H9 (cell line): ENCODE data around the gene ENPEP. TPM values are rescaled to one million over a fixed set of nuclear protein-coding genes. Genes with fewer than 3 reads are reported as not detected.

ENCODE experiments used
- DNase-seq: peaks from one replicate; pipeline ENCODE4 v3.0.0-alpha.2; 2017
- H2AFZ ChIP-seq: one replicate; pipeline ENCODE4 v1.6.1; 2013; ENCODE audit warnings: mild to moderate bottlenecking, low read length, control low read depth, moderate library complexity
- H2AK5ac ChIP-seq: 2 replicates; pipeline ENCODE4 v1.6.1; 2013; ENCODE audit warnings: low read length, control low read depth, mixed read lengths; ENCODE audit not compliant: insufficient read length
- H2BK120ac ChIP-seq: one replicate; pipeline ENCODE4 v1.6.1; 2013; ENCODE audit warnings: low read depth, mild to moderate bottlenecking, low read length, control low read depth, inconsistent platforms; ENCODE audit not compliant: poor library complexity, severe bottlenecking
- H2BK12ac ChIP-seq: 2 replicates; pipeline ENCODE4 v1.6.1; 2013; ENCODE audit warnings: low read length, control low read depth, mixed read lengths, low read depth; ENCODE audit not compliant: insufficient read length
- H2BK15ac ChIP-seq: 2 replicates; pipeline ENCODE4 v1.6.1; 2013; ENCODE audit warnings: low read depth, low read length, control low read depth
- H2BK20ac ChIP-seq: one replicate; pipeline ENCODE4 v1.6.1; 2013; ENCODE audit warnings: low read depth, mild to moderate bottlenecking, low read length, control low read depth, inconsistent platforms; ENCODE audit not compliant: poor library complexity, severe bottlenecking
- H2BK5ac ChIP-seq: 2 replicates; pipeline ENCODE4 v1.6.1; 2013; ENCODE audit warnings: low read length, control low read depth, mixed read lengths; ENCODE audit not compliant: insufficient read length
- H3K14ac ChIP-seq: 2 replicates; pipeline ENCODE4 v1.6.1; 2013; ENCODE audit warnings: low read length, control low read depth; ENCODE audit not compliant: insufficient read depth
- H3K18ac ChIP-seq: 2 replicates; pipeline ENCODE4 v1.6.1; 2013; ENCODE audit warnings: low read depth, mild to moderate bottlenecking, mixed read lengths, low read length, control low read depth; ENCODE audit not compliant: insufficient read length
- H3K23ac ChIP-seq: 2 replicates; pipeline ENCODE4 v1.6.1; 2013; ENCODE audit warnings: low read length, control low read depth, mixed read lengths, low read depth; ENCODE audit not compliant: insufficient read length
- H3K23me2 ChIP-seq: 2 replicates; pipeline ENCODE4 v1.6.1; 2013; ENCODE audit warnings: low read depth, mild to moderate bottlenecking, mixed read lengths, low read length, control low read depth; ENCODE audit not compliant: insufficient read length, poor library complexity, severe bottlenecking
- H3K27ac ChIP-seq: 2 replicates; pipeline ENCODE4 v1.5.1; 2013; ENCODE audit warnings: low read length, control low read depth, mixed read lengths, low read depth; ENCODE audit not compliant: insufficient read length
- H3K27me3 ChIP-seq: 2 replicates; pipeline ENCODE4 v1.6.1; 2013; ENCODE audit warnings: low read length, control low read depth, inconsistent platforms; ENCODE audit not compliant: insufficient read depth
- H3K4ac ChIP-seq: 2 replicates; pipeline ENCODE4 v1.6.1; 2013; ENCODE audit warnings: low read depth, mild to moderate bottlenecking, control low read depth, inconsistent platforms, low read length, moderate library complexity
- H3K4me1 ChIP-seq: 2 replicates; pipeline ENCODE4 v1.6.1; 2013; ENCODE audit warnings: low read length, control low read depth, inconsistent platforms; ENCODE audit not compliant: insufficient read depth
- H3K4me2 ChIP-seq: 2 replicates; pipeline ENCODE4 v1.6.1; 2013; ENCODE audit warnings: low read length, control low read depth, mixed read lengths; ENCODE audit not compliant: insufficient read length, insufficient read depth
- H3K56ac ChIP-seq: 2 replicates; pipeline ENCODE4 v1.6.1; 2013; ENCODE audit warnings: low read depth, mild to moderate bottlenecking, mixed read lengths, low read length, control low read depth; ENCODE audit not compliant: insufficient read length
- H3K79me1 ChIP-seq: 2 replicates; pipeline ENCODE4 v1.6.1; 2013; ENCODE audit warnings: low read depth, mild to moderate bottlenecking, moderate library complexity, low read length, control low read depth, inconsistent platforms; ENCODE audit not compliant: insufficient read depth, poor library complexity, severe bottlenecking
- H3K79me2 ChIP-seq: 2 replicates; pipeline ENCODE4 v1.6.1; 2013; ENCODE audit warnings: low read length, control low read depth, inconsistent platforms; ENCODE audit not compliant: insufficient read depth
- H3K9ac ChIP-seq: 2 replicates; pipeline ENCODE4 v1.6.1; 2013; ENCODE audit warnings: low read length, control low read depth, mixed read lengths; ENCODE audit not compliant: insufficient read length; ENCODE audit errors: extremely low read depth
- H3K9me3 ChIP-seq: one replicate; pipeline ENCODE4 v1.6.1; 2013; ENCODE audit warnings: low read depth, low read length, inconsistent platforms; ENCODE audit not compliant: control insufficient read depth
- H3T11ph ChIP-seq: one replicate; pipeline ENCODE4 v1.6.1; 2013; ENCODE audit warnings: mild to moderate bottlenecking, low read length, control low read depth, inconsistent platforms
- H4K20me1 ChIP-seq: one replicate; pipeline ENCODE4 v1.6.1; 2013; ENCODE audit not compliant: control insufficient read depth, insufficient read length, insufficient read depth
- H4K5ac ChIP-seq: 2 replicates; pipeline ENCODE4 v1.6.1; 2013; ENCODE audit warnings: low read depth, mild to moderate bottlenecking, mixed read lengths, low read length, control low read depth; ENCODE audit not compliant: insufficient read length
- H4K8ac ChIP-seq: replicated peaks from 2 replicates; pipeline ENCODE4 v1.6.1; 2013; ENCODE audit warnings: low read length, control low read depth, mixed read lengths, low read depth; ENCODE audit not compliant: insufficient read length
- H4K91ac ChIP-seq: 2 replicates; pipeline ENCODE4 v1.6.1; 2013; ENCODE audit warnings: low read depth, mild to moderate bottlenecking, moderate library complexity, mixed read lengths, low read length, control low read depth; ENCODE audit not compliant: insufficient read length
- H3K27ac Mint-ChIP-seq, 3 experiments: 2 replicates in 2 of 3; 3 replicates in 1 of 3; pipeline ENCODE4 v1.8.0; 2020 to 2021; ENCODE audit warnings: mixed read lengths in 3 of 3, mild to moderate bottlenecking in 1 of 3, moderate library complexity in 1 of 3
- H3K27me3 Mint-ChIP-seq: 2 replicates; pipeline ENCODE4 v1.8.0; 2021; ENCODE audit warnings: low read depth, mild to moderate bottlenecking, moderate library complexity, mixed read lengths
- H3K36me3 Mint-ChIP-seq, 3 experiments: 2 replicates in 2 of 3; 3 replicates in 1 of 3; pipeline ENCODE4 v1.8.0; 2020 to 2021; ENCODE audit warnings: low read depth in 3 of 3, mixed read lengths in 3 of 3; ENCODE audit not compliant: insufficient read depth in 1 of 3
- H3K4me1 Mint-ChIP-seq, 2 experiments: 2 replicates each; pipeline ENCODE4 v1.8.0; 2020; ENCODE audit warnings: mixed read lengths in 2 of 2
- H3K4me3 Mint-ChIP-seq, 2 experiments: 2 replicates in 1 of 2; 3 replicates in 1 of 2; pipeline ENCODE4 v1.8.0; 2020 to 2021; ENCODE audit warnings: mild to moderate bottlenecking in 2 of 2, mixed read lengths in 2 of 2, moderate library complexity in 1 of 2
- H3K9me3 Mint-ChIP-seq, 2 experiments: 2 replicates in 1 of 2; 3 replicates in 1 of 2; pipeline ENCODE4 v1.8.0; 2020; ENCODE audit warnings: mild to moderate bottlenecking in 2 of 2, mixed read lengths in 2 of 2, moderate library complexity in 1 of 2
- CTCF ChIP-seq: fragments of 200-600 bp; sonication (generic); conservative IDR thresholded peaks from 3 replicates; pipeline ENCODE4 v1.8.0; 2021; ENCODE audit warnings: antibody characterized with exemption, mild to moderate bottlenecking
- WGBS: extraction: QIAGEN DNeasy Blood & Tissue Kit; methylation state at CpG from one replicate; pipeline ENCODE4 v1.1.7; 2013; ENCODE audit warnings: missing lambda C conversion rate, low lambda C conversion rate, mixed read lengths; ENCODE audit not compliant: insufficient read length; ENCODE audit errors: extremely low coverage; 5-methylcytosine and 5-hydroxymethylcytosine counted together
- total RNA-seq: library from RNA; stranded (reverse); gene quantifications from 2 replicates; pipeline ENCODE4 v1.2.1, GENCODE V29; 2021

ENPEP gene
- total RNA-seq, 1 experiment from 2014 or later: 0.44 TPM

- no peak overlapping the region for H2BK120ac ChIP-seq
- H3K27ac Mint-ChIP-seq: no peak overlapping the region
- H2AK5ac ChIP-seq: no peak overlapping the region
- H3K14ac ChIP-seq: no peak overlapping the region
- H3K4me2 ChIP-seq: peak overlapping the region; percentile 12
- no peak overlapping the region for H2BK5ac ChIP-seq
- 0 out of 2 replicates have a peak, but pooled peaks cover 2% of the 10 kb centered on the region for H3K4me1 ChIP-seq
- no peak overlapping the region for H3T11ph ChIP-seq
- peaks cover 47% of the 10 kb centered on the region for H3K27me3 Mint-ChIP-seq
- TF ChIP-seq CTCF: no peak
- no peaks in the 10 kb centered on the region for H4K20me1 ChIP-seq
- peak overlapping the region in 1 of 2 experiments; percentile 55; a peak in 2 of 5 replicates for H3K4me3 Mint-ChIP-seq
- no peak overlapping the region for H3K18ac ChIP-seq
- no peaks in the 10 kb centered on the region for H3K79me2 ChIP-seq
- no peak overlapping the region for H4K91ac ChIP-seq
- no peak overlapping the region for H3K23ac ChIP-seq
- H2BK15ac ChIP-seq: no peak overlapping the region
- peaks cover 43 to 48% of the 10 kb centered on the region in 2 experiments for H3K4me1 Mint-ChIP-seq
- H3K9me3 ChIP-seq: no peaks in the 10 kb centered on the region
- no peak overlapping the region for H3K27ac ChIP-seq
- WGBS: no CpG with 5 or more reads among the region's 54 CpGs
- H3K56ac ChIP-seq: no peak overlapping the region
- DNase-seq: no peak
- no peak overlapping the region for H4K5ac ChIP-seq
- no peak overlapping the region for H3K9ac ChIP-seq
- no peak overlapping the region for H2BK12ac ChIP-seq
- peaks cover 16% of the 10 kb centered on the region for H3K23me2 ChIP-seq
- H3K36me3 Mint-ChIP-seq: no peaks in the 10 kb centered on the region; a peak in 1 of 7 replicates
- no peak overlapping the region for H3K4ac ChIP-seq
- H4K8ac ChIP-seq: no peak overlapping the region
- H3K27me3 ChIP-seq: peaks cover 59% of the 10 kb centered on the region
- H2AFZ ChIP-seq: no peak overlapping the region
- H2BK20ac ChIP-seq: no peak overlapping the region
- no peaks in the 10 kb centered on the region for H3K79me1 ChIP-seq
- H3K9me3 Mint-ChIP-seq: peaks cover 0 to 2% of the 10 kb centered on the region in 2 experiments; a peak in 1 of 5 replicates
Measured at GRCh38 chr4:110610940-110611831, 135.2 kb downstream of the ENPEP start.
